Natural killer cell (primary cell): ENCODE results near the gene ATP11A. TPM values are rescaled to one million over a fixed set of nuclear protein-coding genes. Genes with fewer than 3 reads are reported as not detected.

Source experiments
- ATAC-seq, 3 donors: fragments of 150-1000 bp in 2 of 3; fragments of 200-7000 bp in 1 of 3; cut with Tn5 transposase; 1 replicate in 1 of 3; 2 replicates in 2 of 3; pipeline ENCODE4 v1.10.0; 2021; ENCODE audit warnings: mild to moderate bottlenecking in 2 of 3, moderate library complexity in 2 of 3
- DNase-seq, 2 donors: peaks; one replicate each; pipeline versions ENCODE4 v3.0.0 to v3.0.0-alpha.2; 2013 to 2021; ENCODE audit warnings: mixed read lengths in 1 of 2
- H3K27ac ChIP-seq: one replicate; pipeline ENCODE4 v1.5.1; 2013; ENCODE audit warnings: mild to moderate bottlenecking, low read length
- H3K27me3 ChIP-seq: one replicate; pipeline ENCODE4 v1.6.1; 2013; ENCODE audit warnings: low read length; ENCODE audit not compliant: control insufficient read depth, insufficient read depth
- H3K36me3 ChIP-seq: one replicate; pipeline ENCODE4 v1.6.1; 2013; ENCODE audit warnings: low read length; ENCODE audit not compliant: control insufficient read depth, insufficient read depth
- H3K4me1 ChIP-seq: one replicate; pipeline ENCODE4 v1.6.1; 2013; ENCODE audit warnings: low read length; ENCODE audit not compliant: control insufficient read depth, insufficient read depth
- H3K4me3 ChIP-seq: one replicate; pipeline ENCODE4 v1.5.1; 2013; ENCODE audit warnings: low read length
- H3K9me3 ChIP-seq: one replicate; pipeline ENCODE4 v1.6.1; 2013; ENCODE audit warnings: low read length; ENCODE audit not compliant: control insufficient read depth, insufficient read depth
- H3K27ac Mint-ChIP-seq, 2 donors: one replicate each; pipeline ENCODE4 v1.8.0; 2022; ENCODE audit warnings: mild to moderate bottlenecking in 2 of 2, mixed read lengths in 2 of 2, moderate library complexity in 1 of 2
- H3K27me3 Mint-ChIP-seq, 2 donors: one replicate each; pipeline ENCODE4 v1.8.0; 2022; ENCODE audit warnings: low read depth in 2 of 2, mixed read lengths in 2 of 2
- H3K36me3 Mint-ChIP-seq: one replicate; pipeline ENCODE4 v1.8.0; 2022; ENCODE audit warnings: mixed read lengths
- H3K4me1 Mint-ChIP-seq, 2 donors: one replicate each; pipeline ENCODE4 v1.8.0; 2022; ENCODE audit warnings: mixed read lengths in 2 of 2
- H3K4me3 Mint-ChIP-seq: one replicate; pipeline ENCODE4 v1.8.0; 2022; ENCODE audit warnings: mild to moderate bottlenecking, moderate library complexity, mixed read lengths
- H3K9me3 Mint-ChIP-seq, 2 donors: one replicate each; pipeline ENCODE4 v1.8.0; 2022; ENCODE audit warnings: mixed read lengths in 2 of 2
- WGBS: methylation state at CpG from one replicate; pipeline ENCODE4 v1.1.7; 2013; ENCODE audit warnings: missing lambda C conversion rate; ENCODE audit not compliant: insufficient coverage; 5-methylcytosine and 5-hydroxymethylcytosine counted together
- intact Hi-C: fragments of 100-400 bp; cut with micrococcal nuclease; formaldehyde crosslinking; loops from one replicate; pipeline ENCODE4 v1.14.2; 2022
- total RNA-seq, 4 donors: library from RNA; stranded (reverse); fragments of 120-200 nt in 1 of 4; gene quantifications; one replicate each; pipeline versions ENCODE4 v1.2.3 to v1.2.4, GENCODE V29; 2013 to 2022
- TF ChIP-seq, protein P1 (sequence below): fragments of 200-600 bp; IDR thresholded peaks from one replicate; pipeline ENCODE4 v1.8.0; 2022; ENCODE audit warnings: antibody characterized with exemption

Gene ATP11A
- total RNA-seq, 3 donors from 2014 or later (not counting 1 experiment from before 2014, with no cell fraction given): 47.1 to 68.6 (median 50.7) TPM

DNA sequence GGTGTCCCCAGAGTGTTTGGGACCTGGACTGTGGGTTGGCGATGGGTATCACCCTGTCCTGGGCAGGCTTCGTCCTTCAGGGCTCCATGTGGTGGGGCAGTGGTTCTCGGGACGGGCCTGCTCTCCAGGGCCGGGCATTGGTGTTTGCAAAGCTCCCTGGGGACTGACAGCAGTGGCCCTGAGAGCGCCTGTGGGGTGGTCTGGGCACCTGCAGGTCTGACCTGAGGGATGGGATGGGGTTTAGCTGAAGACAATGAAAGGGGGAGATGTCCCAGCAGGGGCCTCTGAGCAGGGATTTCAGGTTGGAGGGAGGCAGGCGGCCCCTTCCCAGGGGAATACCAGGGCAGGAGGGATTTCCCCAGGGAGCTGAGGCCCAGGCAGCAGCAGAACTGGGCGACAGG, 210.9 kb downstream of the ATP11A start:
- peaks cover under 1% of the 10 kb centered on the region for H3K27me3 ChIP-seq
- H3K4me1 ChIP-seq: peaks cover 3% of the 10 kb centered on the region
- no peak for DNase-seq
- no peak overlapping the region for H3K4me3 ChIP-seq
- intact Hi-C loops: no loop called here
- peaks cover 7 to 8% of the 10 kb centered on the region in 2 donors for H3K27me3 Mint-ChIP-seq
- 79% methylated on average over 8 of the region's 8 CpGs for WGBS
- H3K36me3 ChIP-seq: no peaks in the 10 kb centered on the region
- H3K36me3 Mint-ChIP-seq: no peaks in the 10 kb centered on the region
- peaks cover 0 to under 1% of the 10 kb centered on the region in 2 donors for H3K4me1 Mint-ChIP-seq
- no peaks in the 10 kb centered on the region for H3K9me3 Mint-ChIP-seq
- H3K27ac Mint-ChIP-seq: no peak overlapping the region
- H3K9me3 ChIP-seq: peaks cover 6% of the 10 kb centered on the region
- no peak overlapping the region for H3K27ac ChIP-seq
- ATAC-seq: no peak
- H3K4me3 Mint-ChIP-seq: no peak overlapping the region
- TF ChIP-seq, protein P1, sequence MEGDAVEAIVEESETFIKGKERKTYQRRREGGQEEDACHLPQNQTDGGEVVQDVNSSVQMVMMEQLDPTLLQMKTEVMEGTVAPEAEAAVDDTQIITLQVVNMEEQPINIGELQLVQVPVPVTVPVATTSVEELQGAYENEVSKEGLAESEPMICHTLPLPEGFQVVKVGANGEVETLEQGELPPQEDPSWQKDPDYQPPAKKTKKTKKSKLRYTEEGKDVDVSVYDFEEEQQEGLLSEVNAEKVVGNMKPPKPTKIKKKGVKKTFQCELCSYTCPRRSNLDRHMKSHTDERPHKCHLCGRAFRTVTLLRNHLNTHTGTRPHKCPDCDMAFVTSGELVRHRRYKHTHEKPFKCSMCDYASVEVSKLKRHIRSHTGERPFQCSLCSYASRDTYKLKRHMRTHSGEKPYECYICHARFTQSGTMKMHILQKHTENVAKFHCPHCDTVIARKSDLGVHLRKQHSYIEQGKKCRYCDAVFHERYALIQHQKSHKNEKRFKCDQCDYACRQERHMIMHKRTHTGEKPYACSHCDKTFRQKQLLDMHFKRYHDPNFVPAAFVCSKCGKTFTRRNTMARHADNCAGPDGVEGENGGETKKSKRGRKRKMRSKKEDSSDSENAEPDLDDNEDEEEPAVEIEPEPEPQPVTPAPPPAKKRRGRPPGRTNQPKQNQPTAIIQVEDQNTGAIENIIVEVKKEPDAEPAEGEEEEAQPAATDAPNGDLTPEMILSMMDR: no peak

DNA sequence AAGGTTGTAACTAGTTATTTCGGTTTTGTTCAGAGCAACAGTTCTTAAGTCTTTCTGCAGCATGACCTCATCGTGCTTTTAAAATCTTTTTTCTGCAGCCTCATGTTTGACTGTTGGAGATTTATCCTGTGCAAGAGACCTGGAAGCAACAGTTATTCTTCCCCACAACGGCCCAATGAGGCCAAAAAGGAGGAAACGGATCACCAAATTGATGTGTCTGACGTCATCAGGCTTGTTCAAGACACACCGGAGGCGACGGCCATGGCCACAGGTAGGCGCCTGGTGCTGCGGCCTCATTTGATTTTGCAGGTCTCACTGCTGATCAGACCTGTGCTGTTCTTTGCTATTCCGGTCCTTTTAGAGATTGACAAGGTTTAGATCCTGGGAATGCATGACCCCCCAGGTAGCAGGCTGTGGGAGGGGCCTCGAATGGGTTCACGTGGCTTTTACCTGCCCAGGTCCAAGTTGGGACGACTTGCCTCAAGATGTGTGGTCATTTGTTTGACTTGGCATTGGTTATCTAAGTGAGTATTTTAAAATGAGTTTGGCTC, 212.3 kb downstream of the ATP11A start:
- DNase-seq: no peak
- 85% methylated on average over 14 of the region's 14 CpGs for WGBS
- H3K27me3 Mint-ChIP-seq: peaks cover 0 to 3% of the 10 kb centered on the region in 2 donors

DNA sequence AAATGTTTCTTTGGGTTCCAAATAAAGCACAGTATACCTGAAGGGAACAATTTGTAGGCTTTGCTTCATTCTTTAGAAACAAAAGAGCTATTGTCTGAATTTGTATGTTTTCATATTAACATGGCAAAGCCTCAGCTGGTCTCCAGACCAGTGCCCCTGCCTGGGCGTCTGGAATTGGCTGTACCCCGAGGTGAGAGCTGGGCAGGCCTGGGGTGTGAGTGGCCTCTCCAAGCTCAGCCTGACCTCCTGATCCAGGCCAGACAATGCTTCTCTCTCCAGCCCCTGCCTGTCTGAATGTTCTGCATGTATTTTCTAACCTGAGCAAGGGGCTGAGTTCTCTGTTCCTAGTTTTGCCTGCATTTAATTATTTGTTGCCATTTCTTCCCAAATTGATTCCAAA, 212.8 kb downstream of the ATP11A start:
- no peaks in the 10 kb centered on the region for H3K9me3 Mint-ChIP-seq
- no peak for DNase-seq
- TF ChIP-seq, protein P1: no peak

More for the DNA sequence above, 212.3 kb downstream of the ATP11A start:
- peaks cover 6% of the 10 kb centered on the region for H3K9me3 ChIP-seq
- Mint-ChIP-seq H3K4me1 (no peaks in the 10 kb centered on the region), H3K9me3 (no peaks in the 10 kb centered on the region), H3K36me3 (no peaks in the 10 kb centered on the region), H3K4me3 (no peak overlapping the region), H3K27ac (no peak overlapping the region)
- H3K36me3 ChIP-seq: no peaks in the 10 kb centered on the region
- H3K4me3 ChIP-seq: no peak overlapping the region
- H3K27ac ChIP-seq: no peak overlapping the region
- no peak for ATAC-seq
- intact Hi-C loops: no loop called here
- H3K4me1 ChIP-seq: no peaks in the 10 kb centered on the region
- TF ChIP-seq, protein P1: no peak
- no peaks in the 10 kb centered on the region for H3K27me3 ChIP-seq

DNA sequence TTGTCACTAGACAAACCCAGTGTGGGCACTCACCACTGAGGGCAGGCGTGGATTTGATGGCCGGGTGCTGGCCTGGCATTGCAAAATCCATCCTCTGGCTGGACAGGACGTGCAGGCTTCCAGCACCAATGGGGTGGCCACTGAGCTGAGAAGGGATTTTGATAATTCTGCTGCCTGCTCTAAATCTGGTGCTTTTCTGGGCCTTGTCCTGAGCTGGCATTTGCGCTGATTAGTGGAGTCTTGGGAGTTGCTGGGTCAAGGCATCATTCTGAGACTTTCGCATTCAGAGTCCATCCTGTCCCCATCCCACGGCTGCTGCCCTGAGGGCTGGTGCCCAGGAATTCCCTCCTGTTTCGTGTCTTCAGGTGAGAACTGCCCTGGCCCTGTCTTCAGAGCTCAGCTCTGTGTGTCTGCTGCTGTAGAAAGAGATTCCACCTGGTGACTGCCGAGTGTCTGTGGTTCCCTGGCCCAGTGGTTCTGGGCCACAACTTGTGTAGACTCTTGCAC, 213.3 kb downstream of the ATP11A start:
- Histone ChIP-seq H3K27ac (no peak overlapping the region), H3K36me3 (no peaks in the 10 kb centered on the region), H3K4me1 (no peaks in the 10 kb centered on the region), H3K4me3 (no peak overlapping the region), H3K27me3 (no peaks in the 10 kb centered on the region), H3K9me3 (peaks cover 6% of the 10 kb centered on the region)
- Mint-ChIP-seq H3K27me3 (peaks cover 0 to 3% of the 10 kb centered on the region in 2 donors), H3K4me3 (no peak overlapping the region), H3K36me3 (no peaks in the 10 kb centered on the region), H3K27ac (no peak overlapping the region), H3K4me1 (no peaks in the 10 kb centered on the region), H3K9me3 (no peaks in the 10 kb centered on the region)
- WGBS: 82% methylated on average over 8 of the region's 8 CpGs
- TF ChIP-seq, protein P1: no peak
- no peak for ATAC-seq
- DNase-seq: no peak
- intact Hi-C loops: no loop called here

More for the DNA sequence above, 212.8 kb downstream of the ATP11A start:
- no peak overlapping the region for H3K27ac ChIP-seq
- peaks cover 6% of the 10 kb centered on the region for H3K9me3 ChIP-seq
- no peaks in the 10 kb centered on the region for H3K4me1 ChIP-seq
- ATAC-seq: no peak
- no peaks in the 10 kb centered on the region for H3K36me3 ChIP-seq
- intact Hi-C loops: no loop called here
- Mint-ChIP-seq H3K36me3 (no peaks in the 10 kb centered on the region), H3K27me3 (peaks cover 0 to 3% of the 10 kb centered on the region in 2 donors), H3K4me3 (no peak overlapping the region), H3K27ac (no peak overlapping the region), H3K4me1 (no peaks in the 10 kb centered on the region)
- no peaks in the 10 kb centered on the region for H3K27me3 ChIP-seq
- 82% methylated on average over 2 of the region's 2 CpGs for WGBS
- H3K4me3 ChIP-seq: no peak overlapping the region
